ENCODE results near the gene RAPGEF1.
"Not testable (repeated sequence)": the region's sequence is repeated elsewhere in the genome, so short reads cannot be mapped to it uniquely, and the experiment has no call there.

The RAPGEF1 gene

GRCh38 chr9:131709010-131709770 is 30.7 kb downstream of the RAPGEF1 start:
- not testable (repeated sequence) for DNase-seq (ENCODE audit: low read depth in 2 of 3, low spot score in 1 of 3)

- DNase-seq (ENCODE audit: low read depth in 2 of 3, low spot score in 1 of 3), result no peak
Observed at GRCh38 chr9:131708226-131709002, 31.5 kb downstream of the RAPGEF1 start.

- DNase-seq (ENCODE audit: low read depth in 2 of 3, low spot score in 1 of 3), result no peak
Observed at GRCh38 chr9:131707733-131708157, 32.1 kb downstream of the RAPGEF1 start.

GRCh38 chr9:131707050-131707449 is 32.8 kb downstream of the RAPGEF1 start:
- DNase-seq (ENCODE audit: low read depth in 2 of 3, low spot score in 1 of 3), result no peak

- no peak for DNase-seq (ENCODE audit: low read depth in 2 of 3, low spot score in 1 of 3)
Observed at GRCh38 chr9:131706608-131706970, 33.3 kb downstream of the RAPGEF1 start.

GRCh38 chr9:131704988-131705387 is 34.9 kb downstream of the RAPGEF1 start:
- no peak for DNase-seq (ENCODE audit: low read depth in 2 of 3, low spot score in 1 of 3)

GRCh38 chr9:131704141-131704983 is 35.5 kb downstream of the RAPGEF1 start:
- DNase-seq (ENCODE audit: low read depth in 2 of 3, low spot score in 1 of 3), result no peak

- DNase-seq (ENCODE audit: low read depth in 2 of 3, low spot score in 1 of 3), result no peak
Observed at GRCh38 chr9:131703697-131704096, 36.2 kb downstream of the RAPGEF1 start.

GRCh38 chr9:131702911-131703310 is 37.0 kb downstream of the RAPGEF1 start:
- no peak for DNase-seq (ENCODE audit: low read depth in 2 of 3, low spot score in 1 of 3)

GRCh38 chr9:131701789-131702337 is 38.0 kb downstream of the RAPGEF1 start:
- DNase-seq (ENCODE audit: low read depth in 2 of 3, low spot score in 1 of 3), result no peak

GRCh38 chr9:131701436-131701781 is 38.5 kb downstream of the RAPGEF1 start:
- DNase-seq (ENCODE audit: low read depth in 2 of 3, low spot score in 1 of 3), result no peak

- DNase-seq (ENCODE audit: low read depth in 2 of 3, low spot score in 1 of 3), result no peak
Observed at GRCh38 chr9:131700765-131701435, 39.0 kb downstream of the RAPGEF1 start.

- DNase-seq (ENCODE audit: low read depth in 2 of 3, low spot score in 1 of 3), result no peak
Observed at GRCh38 chr9:131700076-131700475, 39.8 kb downstream of the RAPGEF1 start.

- no peak for DNase-seq (ENCODE audit: low read depth in 2 of 3, low spot score in 1 of 3)
Observed at GRCh38 chr9:131698618-131698985, 41.3 kb downstream of the RAPGEF1 start.

GRCh38 chr9:131697908-131698617 is 41.8 kb downstream of the RAPGEF1 start:
- no peak for DNase-seq (ENCODE audit: low read depth in 2 of 3, low spot score in 1 of 3)

- no peak for DNase-seq (ENCODE audit: low read depth in 2 of 3, low spot score in 1 of 3)
Observed at GRCh38 chr9:131697097-131697496, 42.8 kb downstream of the RAPGEF1 start.

- DNase-seq (ENCODE audit: low read depth in 2 of 3, low spot score in 1 of 3), result no peak
Observed at GRCh38 chr9:131695836-131696460, 43.9 kb downstream of the RAPGEF1 start.

GRCh38 chr9:131695366-131695765 is 44.5 kb downstream of the RAPGEF1 start:
- no peak for DNase-seq (ENCODE audit: low read depth in 2 of 3, low spot score in 1 of 3)

- no peak for DNase-seq (ENCODE audit: low read depth in 2 of 3, low spot score in 1 of 3)
Observed at GRCh38 chr9:131693651-131694597, 46.0 kb downstream of the RAPGEF1 start.
